ENCODE measurements around the gene PLAC1.

Gene PLAC1

DNA sequence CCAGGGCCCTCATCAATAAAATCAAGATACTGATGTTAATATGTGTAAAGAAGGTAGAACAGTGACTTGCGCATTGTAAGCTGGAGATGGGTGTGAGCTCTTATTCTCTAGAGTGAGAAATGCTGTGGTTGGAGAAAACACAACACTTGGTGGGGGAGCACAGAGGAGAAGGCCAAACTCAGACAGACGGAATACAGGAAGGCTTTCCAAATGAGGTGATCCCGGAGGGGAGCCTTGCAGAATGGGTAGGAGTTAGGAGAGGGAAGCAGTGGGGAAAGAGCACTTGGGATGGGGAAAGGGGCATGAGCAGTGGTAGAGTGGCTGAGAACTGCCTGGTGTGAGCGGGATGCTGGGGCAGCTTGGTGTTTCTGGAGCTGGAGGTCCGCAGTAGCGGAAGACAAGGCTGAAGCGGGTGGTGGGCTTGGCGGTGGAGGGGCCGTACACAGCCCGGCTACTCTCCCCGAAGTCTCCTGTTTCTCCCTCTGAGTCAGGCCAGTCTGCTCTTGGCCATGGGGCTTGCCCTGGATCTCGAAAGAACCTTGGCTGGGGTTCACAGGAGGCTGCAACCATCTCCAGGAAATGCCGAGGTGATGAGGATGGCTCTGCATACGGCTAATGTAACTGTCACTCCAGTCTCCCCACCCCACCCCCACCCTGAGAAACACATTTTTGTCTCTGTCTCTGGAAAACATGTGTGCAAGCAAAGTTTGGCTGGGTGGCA is 11.3 kb upstream of the PLAC1 start:
- no peak for DNase-seq

DNA sequence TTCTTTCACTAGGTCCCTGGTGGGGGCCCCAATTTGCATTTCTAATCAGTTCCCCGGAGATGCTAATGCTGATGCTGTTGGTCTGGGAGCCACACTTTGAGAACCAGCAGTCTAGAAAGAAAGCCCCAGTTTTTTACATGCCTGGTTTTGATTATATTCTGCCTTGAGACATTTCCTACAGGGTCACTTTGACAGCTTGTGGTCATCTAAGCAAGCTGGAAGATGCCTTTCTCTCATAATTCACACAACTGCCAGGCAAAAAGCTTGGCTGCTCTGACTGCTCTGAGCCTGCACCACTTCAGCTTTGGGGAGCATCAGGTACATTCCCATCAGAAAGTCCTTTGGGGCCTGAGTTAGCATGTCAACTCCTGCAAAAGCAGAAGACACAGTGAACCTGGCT is 5.9 kb upstream of the PLAC1 start:
- no peak for DNase-seq

DNA sequence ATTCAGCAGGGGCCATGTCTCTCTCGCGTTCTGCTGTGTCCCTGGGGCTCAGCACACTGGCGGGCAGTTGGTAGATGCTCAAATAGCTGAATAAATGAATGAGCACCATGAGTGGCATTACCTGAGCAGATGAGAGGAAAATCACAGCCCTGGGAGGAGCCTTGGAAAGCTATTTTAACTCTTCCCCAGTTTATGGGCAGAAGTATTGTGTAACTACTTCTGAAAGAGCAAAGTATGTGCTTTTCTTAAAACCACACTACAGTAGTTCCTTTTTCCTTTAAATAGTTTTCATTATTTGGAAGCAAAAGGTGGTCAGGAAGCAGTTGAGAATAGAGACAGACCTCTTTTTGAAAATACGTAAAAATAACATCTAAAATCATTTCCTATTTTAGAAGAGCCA is 3.0 kb upstream of the PLAC1 start:
- DNase-seq = peak; percentile 3

DNA sequence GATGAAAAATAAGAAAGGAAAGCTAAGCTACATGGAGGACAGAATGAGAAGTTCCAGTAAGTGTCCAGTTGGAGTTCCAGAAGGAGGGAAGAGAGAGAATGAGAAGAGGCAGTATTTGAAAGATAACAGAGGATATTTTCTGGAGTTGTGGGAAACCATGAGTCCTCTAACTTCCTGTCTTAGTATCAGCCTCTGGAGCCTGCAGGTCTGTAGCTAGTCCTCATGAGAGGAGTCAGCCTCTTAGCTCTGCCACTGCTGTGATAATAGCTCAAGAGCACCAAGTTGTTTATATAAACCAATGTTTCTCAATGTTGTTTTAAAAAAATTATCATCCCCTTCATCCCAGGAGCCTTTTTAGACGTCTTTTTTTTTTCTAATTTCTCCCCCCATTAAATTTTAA is 2.4 kb upstream of the PLAC1 start:
- DNase-seq = no peak

DNA sequence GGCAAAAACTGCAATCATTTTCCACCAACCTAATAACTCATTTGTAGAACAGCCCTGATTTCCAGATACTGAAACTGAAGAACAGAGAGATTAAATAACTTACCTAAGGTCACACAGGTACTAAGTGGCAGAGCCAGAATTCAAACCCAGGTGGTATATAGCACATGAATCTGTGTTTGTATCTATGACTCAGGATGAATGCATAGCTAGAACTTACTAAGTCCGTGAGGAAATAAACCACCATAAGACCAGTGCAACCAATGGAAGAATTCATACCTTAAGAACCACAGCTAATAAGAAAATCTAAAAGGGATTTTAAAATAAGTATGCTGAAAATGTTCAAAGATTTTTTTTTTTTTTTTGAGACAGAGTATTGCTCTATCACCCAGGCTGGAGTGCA is 1.5 kb upstream of the PLAC1 start:
- no peak for DNase-seq

DNA sequence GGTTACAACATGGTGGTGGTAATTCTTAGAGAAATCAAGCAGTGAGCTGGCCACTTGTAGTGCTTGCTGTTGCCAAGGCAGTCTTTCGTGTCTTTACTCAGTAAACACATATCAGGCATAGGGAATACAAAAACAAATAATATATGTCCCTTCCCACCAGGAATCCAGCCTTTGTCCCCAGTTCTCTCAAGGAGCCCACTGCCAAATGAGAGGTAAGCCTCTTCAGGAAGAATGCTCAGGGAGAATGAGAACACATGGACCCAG is 421 bp upstream of the PLAC1 start:
- no peak for DNase-seq

DNA sequence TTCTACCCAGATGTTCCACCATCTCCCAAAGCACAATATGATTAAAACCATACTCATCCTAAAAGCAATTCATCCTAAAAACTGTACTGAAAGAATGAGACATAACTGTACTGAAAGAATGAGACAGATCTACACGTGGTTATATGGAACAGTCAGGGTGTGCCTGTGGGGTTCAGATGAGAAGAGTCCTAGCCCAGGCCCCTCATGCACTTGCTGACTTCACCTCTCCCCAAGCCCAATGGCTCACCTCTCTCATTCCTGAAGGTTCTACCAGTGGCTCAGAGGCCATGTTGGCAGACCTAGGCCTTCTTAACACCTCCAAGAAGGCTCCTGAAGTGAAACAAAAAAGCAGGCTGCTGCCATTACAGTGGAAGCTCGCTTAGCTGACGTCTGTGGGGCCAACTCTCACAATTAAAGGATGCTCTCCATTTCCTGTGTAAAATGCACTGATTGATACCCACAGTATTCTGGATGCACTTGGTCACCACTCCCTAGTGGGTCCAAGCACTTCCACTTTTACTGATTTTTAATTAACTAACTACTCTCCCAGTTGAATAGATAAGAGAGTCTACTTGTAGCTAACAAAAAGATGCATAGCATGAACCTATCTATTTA is 3.8 kb downstream of the PLAC1 start:
- DNase-seq = no peak

DNA sequence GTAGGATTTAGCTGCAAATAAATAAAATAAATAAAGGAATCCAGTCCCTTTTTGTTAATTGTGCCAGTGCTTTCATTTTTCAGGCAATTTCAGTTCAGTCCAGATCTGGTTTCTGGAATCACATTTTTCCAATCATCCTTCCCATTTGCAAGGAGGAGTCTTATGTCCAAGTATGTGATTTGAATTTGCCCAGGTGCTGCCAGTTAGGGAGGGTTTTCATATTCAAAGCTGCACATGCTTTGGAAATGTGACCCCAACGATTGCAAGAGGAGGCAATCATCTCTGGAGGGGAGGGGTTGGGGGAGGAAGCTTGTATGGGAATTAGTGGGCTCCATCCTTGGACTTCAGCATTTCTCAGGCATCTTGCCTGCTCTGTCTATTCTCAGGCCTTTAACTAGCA is 4.4 kb downstream of the PLAC1 start:
- no peak for DNase-seq

DNA sequence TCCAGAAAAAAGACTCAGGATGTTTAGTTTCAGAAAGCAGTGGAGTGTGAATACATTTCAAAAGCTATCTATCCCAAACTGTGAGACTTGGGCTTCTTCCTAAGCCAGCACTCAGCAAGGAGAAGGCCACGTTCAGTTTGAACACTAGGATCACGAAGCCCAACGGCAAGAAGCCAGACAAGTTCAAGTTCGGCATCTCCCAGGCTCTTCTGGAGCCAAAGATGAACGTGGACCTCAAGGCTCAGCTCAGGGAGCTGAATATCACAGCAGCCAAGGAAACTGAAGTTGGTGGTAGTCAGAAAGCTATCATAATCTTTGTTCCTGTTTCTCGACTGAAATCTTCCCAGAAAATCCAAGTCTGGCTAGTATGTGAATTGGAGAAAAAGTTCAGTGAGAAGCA is 7.6 kb downstream of the PLAC1 start:
- DNase-seq = no peak

DNA sequence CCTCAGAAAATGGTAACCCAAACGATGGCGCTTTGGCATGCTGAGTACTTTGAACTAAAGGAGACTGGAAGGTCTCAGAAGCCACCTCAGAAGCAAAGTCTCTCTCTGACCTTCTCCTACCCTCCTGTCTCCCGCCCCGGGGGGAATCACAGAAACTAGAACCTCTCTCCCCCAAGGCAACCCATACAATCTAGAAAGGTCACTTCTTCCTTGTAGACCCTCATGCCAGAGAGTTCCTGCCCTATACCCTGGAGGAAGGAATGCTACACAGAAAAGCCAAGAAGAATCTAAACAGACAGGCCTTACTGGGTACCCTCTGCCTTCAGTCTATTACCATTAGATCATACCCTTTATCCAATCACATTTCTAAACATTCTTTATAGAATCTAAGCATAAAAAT is 8.5 kb downstream of the PLAC1 start:
- DNase-seq = no peak

DNA sequence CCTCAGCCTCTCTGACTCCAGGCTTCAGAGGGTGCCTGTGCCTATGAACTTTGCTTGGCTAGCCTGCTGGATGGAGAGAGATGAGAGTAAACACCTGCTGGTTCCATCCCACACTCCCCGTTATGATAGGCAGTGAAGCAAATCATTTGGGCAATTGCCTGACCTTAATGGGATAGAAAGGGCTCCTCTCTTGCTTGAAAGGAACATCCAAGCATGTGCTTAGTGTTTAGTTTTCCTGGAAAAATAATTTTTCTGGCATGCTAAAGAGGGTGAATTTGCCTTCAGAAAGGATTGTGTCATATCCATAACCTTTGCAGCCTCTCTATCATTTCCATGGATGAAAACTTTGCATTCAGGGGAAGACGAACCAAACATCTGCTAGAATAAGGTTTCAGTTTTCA is 10.8 kb downstream of the PLAC1 start:
- DNase-seq = no peak

DNA sequence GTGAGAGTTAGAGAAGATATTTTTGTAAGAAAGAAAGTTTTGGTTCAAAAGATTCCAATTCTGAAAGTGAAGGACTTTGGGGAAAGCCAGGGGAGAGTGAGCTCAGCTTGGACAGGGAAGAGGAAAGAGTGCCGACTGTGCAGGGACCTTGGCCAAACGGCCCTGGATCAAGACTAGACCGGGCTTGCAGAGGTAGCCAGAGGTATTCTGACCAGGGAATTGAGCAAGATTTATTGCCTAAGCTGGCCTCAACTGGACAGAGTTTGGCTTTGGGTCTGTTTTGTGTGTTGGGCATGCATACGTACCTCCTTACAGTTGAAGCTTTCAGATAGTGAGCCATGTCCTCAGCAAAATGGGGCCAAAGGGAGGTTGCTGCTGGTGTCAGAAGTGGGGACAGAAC is 11.6 kb downstream of the PLAC1 start:
- DNase-seq = no peak

DNA sequence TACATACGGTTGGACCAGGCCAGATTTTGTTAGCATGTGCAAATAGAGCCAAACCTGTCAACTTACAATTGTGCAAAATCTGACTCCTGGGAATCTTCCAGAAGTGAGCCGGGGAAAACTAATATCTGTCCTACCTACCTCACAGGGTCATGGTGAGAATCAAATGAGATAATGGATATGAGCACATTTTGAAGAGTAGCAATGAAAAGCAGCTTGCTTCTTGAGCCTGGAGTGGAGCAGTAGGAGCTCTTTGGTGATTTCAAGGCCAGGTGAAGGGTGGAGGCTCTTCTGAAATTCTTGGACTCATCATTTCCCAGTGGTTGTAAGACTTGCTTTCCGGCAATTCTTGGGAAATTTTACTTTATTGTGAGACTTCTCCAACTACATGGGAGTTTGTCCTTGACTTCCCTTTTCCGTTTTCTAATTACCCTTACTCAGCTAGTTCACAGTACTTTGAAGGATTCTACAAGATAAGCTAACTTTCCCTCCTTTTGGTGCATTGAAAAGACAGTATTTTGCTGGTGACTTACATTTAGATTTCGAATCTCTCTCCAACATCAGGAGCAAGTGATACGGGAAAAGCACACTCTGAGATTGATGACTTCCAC is 12.2 kb downstream of the PLAC1 start:
- DNase-seq = no peak

DNA sequence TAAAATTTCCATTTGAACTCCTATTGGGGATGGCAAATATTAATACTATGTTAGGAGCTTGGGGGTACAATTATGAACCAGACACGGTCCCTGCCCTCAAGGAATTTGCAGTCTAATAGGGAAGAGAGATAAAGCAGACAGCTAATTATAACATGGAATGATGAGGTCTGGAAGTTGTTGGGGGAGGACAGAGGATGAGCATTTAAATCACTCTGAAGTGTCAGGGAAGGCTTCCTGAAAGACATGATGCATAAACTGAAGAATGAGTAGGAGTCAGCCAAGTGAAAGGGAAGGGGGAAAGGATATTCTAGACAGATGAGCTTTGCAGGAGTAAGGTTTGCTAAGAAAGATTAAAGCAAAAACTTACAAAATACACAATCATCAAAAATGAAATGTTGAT is 15.9 kb downstream of the PLAC1 start:
- no peak for DNase-seq

DNA sequence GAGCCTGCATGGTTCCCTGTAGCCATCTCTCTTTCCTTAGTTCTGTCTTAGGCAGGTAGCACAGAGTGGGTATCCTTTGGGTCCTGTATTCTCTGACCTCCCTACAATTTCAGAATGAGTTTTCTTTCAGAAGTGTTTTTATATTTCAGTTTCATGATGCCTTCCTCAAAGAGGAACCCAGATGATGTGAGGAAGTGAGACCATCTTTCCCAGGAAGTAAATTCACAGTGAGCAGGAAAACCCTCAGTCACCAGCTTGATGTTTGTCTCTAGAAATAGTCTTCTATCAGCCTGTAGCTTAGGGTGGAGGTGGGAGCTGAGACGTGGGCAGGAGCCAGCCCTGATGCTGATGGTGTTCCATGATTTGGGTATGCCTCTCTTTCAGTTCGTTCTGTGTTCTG is 16.9 kb downstream of the PLAC1 start:
- no peak for DNase-seq

DNA sequence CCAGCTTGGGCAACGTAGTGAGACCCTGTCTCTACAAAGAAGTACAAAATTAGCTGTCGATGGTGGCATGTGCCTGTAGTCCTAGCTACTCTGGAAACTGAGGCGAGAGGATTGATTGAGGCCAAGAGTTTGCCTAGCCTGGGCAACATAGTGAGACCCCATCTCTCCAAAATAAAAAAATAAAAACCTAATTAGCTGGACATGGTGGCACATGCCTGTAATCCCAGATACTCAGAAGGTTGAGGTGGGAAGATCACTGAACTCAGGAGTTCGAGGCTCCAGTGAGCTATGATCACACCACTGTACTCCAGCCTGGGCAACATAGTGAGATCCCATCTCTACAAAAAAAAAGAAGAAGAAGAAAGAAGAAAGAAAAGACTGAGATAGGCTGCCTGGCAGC is 17.4 kb downstream of the PLAC1 start:
- DNase-seq = no peak

DNA sequence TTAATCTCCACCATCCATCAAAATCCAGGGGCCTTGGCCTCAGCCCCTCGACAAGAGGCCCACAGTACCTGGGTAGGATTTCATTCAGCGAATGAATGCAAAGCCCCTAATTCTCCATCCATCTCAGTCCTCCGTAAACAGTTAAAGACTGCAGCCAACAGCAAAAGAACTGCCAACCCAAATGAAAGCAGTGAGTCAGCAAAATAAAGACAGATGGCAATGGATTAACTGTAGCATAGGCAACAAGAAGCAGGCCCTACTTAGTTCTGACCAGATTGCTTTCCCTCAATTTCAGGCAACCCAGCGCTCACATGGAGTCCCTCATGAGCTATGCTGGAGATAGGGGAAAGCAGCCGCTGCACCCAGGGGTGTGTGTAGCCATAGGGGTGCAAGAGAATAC is 21.4 kb downstream of the PLAC1 start:
- no peak for DNase-seq

DNA sequence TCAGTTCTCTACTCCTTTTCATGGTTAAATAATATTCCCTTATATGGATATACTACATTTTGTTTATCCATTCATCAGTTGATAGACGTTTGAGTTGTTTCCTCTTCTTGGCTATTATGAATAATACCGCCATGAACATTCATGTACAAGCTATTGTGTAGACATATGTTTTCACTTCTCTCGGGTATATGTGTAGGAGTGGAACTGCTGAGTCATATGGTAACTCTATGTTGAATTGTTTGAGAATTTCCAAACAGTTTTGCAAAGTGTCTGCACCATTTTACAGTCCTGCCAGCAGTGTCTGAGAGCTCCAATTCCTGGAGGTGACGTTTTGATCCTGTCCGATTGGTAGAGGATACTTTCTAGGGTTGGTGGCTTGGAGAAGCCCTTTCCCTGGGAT is 23.6 kb downstream of the PLAC1 start:
- DNase-seq = no peak

DNA sequence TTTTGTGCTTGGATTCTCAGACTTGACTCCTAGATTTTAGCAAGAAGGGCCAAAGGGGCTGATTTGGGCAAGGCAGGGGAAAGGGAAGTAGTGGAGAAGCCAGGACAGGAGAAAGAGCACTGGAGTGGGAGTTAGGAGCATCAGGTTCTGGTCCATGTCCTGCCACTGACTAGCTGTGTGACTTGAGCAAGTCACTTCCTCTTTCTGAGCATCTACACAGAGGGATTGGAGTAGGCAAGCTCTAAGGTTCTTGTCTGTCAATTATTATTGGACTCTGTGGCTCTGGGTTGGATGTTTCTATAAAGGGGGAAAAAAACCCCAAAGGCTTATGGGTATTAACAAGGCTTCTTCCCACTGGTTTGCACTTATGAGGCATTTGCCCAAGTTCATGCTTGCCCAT is 24.4 kb downstream of the PLAC1 start:
- no peak for DNase-seq

DNA sequence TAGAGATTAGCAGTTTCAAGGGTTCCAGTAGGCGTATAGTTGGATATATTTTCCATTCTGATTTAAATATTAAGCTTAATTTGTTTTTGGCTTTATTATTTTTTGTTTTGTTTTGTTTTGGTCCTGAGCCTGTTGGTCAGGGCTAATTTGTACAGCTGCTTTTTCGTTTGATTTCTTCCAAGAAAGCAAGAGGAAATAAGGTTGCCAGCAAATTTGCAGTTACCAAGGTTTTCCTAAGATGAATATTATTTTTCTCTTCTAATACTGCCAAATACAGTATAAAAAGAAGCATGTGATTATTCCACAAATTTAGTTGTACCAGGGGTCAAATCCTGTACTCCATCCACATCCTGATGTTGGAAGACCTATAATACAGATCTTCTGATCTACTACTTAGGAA is 24.9 kb downstream of the PLAC1 start:
- DNase-seq = no peak

DNA sequence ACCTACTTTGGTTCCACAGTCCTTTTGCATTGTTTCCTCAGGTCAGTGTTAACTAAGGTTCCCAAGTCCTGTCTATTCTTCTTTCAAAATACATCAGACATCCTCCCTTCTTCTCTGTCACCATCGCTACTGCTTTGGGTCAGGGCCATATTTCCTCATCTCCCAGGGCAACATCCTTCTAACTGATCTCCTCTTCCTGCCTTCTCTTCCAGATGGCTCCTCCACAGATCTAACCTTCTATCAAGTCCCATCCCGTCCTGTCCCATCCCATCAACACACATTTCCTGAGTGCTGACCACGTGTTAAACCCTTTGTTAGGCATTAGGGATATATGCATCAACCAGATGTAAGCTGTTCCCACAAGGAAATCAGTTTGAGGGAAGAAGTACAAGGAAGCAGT is 25.9 kb downstream of the PLAC1 start:
- DNase-seq = no peak

DNA sequence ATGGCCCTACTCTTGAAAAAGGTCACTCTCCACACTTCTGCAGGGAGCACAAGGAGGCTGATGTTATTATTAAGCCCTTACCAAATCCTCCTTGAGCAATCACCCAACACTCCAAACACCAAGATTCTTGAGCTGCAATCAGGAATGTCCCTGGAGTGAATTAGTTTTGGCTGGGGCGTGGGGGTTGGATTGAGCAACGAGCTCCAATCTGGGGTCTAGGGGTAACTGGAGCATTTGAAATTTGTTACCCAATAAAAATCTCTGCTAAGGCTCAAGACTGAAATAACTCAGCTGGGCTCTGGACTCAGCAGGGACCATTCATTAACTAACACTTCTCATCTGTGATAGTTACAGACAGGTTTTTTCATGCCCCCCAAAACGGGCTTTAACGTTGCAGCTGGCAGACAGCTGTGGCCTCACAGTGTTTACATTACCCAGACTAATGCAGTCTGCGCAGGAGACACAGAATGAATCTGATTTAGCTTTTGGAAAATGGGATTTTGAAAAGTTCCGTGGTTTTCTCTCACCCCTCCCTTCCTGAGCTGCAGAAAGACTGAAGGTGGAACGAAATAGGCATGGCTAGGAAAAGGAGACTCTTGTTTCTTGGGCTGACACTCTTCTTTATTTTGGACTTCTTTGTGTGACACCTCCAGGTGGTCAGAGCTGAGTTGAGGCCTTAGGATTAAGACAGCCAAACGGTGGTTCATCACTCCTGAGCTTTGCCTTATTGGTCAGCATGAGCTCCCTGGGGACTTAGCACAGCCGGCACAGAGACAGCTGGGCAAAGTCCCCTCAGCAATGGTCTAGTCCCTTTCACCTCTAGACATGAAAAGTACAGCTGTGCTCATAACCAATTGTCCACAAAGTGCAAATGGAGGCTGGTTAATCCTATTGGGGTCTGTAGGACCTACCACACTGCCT is 26.6 kb downstream of the PLAC1 start:
- peak; percentile 71 for DNase-seq

DNA sequence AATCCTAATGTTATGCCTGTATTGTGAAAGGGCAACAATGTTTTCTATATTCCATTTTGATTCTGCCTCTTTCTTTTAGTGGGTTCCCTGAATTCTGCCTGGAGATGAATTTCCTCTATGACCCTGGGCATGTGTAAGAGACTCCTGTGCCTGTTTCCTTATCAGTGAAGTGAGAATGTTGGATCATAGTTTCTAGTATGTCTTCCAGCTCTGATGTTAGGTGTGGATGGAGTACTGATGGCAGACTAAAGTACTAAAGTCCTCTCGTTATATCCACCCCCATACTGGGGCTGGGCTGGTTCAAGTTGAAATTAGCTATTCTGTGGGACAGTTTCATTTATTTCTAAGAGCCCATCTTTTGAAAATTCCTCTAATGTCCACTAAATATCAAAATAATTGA is 29.6 kb downstream of the PLAC1 start:
- no peak for DNase-seq

DNA sequence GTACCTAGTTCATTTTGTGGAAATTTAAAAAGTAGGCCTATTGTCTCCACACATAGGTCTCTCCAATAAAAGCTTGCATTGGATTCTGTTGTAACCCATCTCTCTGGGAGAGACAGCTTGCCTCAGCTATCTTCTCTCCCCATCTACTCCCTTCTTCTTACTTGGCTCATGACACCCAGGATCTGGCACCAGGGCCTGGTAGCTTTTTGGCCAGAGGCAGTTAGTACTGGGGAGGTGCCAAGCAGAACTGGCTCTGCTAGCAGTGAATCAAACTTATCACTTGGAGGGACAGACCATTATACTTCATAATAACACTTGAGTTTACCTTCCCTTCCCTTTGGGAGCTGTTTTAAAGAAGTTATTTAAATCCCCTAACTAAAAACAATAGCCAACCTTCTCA is 31.8 kb downstream of the PLAC1 start:
- no peak for DNase-seq

All from NCI-H1105 treated with DMSO at 0.1 percent for 48 hours (cell line).